ENCODE measurements around the gene ITGA7. TPM values are rescaled to one million over a fixed set of nuclear protein-coding genes. Genes with fewer than 3 reads are reported as not detected.

The ITGA7 gene
- total RNA-seq, 1 donor from 2014 or later = 33.2 TPM

- DNase-seq (ENCODE audit: low spot score in 2 of 2, unreplicated experiment in 2 of 2) = peak in 1 of 2 experiments; percentile 57
- Mint-ChIP-seq H3K9me3 (no peaks in the 10 kb centered on the region), H3K36me3 (no peaks in the 10 kb centered on the region), H3K4me3 (peak overlapping the region; percentile 75), H3K27ac (peak overlapping the region; percentile 91), H3K27me3 (ENCODE audit: low read depth) (no peaks in the 10 kb centered on the region), H3K4me1 (peaks cover 24% of the 10 kb centered on the region)
- TF ChIP-seq CTCF (IDR thresholded peaks at IDR 0.05; ENCODE audit: unreplicated experiment) = peak; percentile 67
Measured at GRCh38 chr12:55736780-55737580, 29.3 kb upstream of the ITGA7 start.

GRCh38 chr12:55736076-55736475, 28.4 kb upstream of the ITGA7 start:
- Mint-ChIP-seq H3K36me3 (no peaks in the 10 kb centered on the region), H3K9me3 (no peaks in the 10 kb centered on the region), H3K4me1 (peaks cover 21% of the 10 kb centered on the region), H3K27me3 (ENCODE audit: low read depth) (no peaks in the 10 kb centered on the region), H3K4me3 (no peak overlapping the region), H3K27ac (no peak overlapping the region)
- no peak for DNase-seq (ENCODE audit: low spot score in 2 of 2, unreplicated experiment in 2 of 2)
- no peak for TF ChIP-seq CTCF (IDR thresholded peaks at IDR 0.05; ENCODE audit: unreplicated experiment)

- H3K27ac Mint-ChIP-seq = no peak overlapping the region
- H3K27me3 Mint-ChIP-seq (ENCODE audit: low read depth) = no peaks in the 10 kb centered on the region
- H3K4me1 Mint-ChIP-seq = peaks cover 33% of the 10 kb centered on the region
- TF ChIP-seq CTCF (IDR thresholded peaks at IDR 0.05; ENCODE audit: unreplicated experiment) = no peak
- no peaks in the 10 kb centered on the region for H3K36me3 Mint-ChIP-seq
- H3K4me3 Mint-ChIP-seq = no peak overlapping the region
- DNase-seq (ENCODE audit: low spot score in 2 of 2, unreplicated experiment in 2 of 2) = no peak
- no peaks in the 10 kb centered on the region for H3K9me3 Mint-ChIP-seq
Measured at GRCh38 chr12:55734595-55734994, 26.9 kb upstream of the ITGA7 start.

- Mint-ChIP-seq H3K27ac (no peak overlapping the region), H3K27me3 (ENCODE audit: low read depth) (no peaks in the 10 kb centered on the region), H3K9me3 (no peaks in the 10 kb centered on the region), H3K4me1 (peaks cover 34% of the 10 kb centered on the region), H3K4me3 (no peak overlapping the region), H3K36me3 (no peaks in the 10 kb centered on the region)
- DNase-seq (ENCODE audit: low spot score in 2 of 2, unreplicated experiment in 2 of 2) = no peak
- TF ChIP-seq CTCF (IDR thresholded peaks at IDR 0.05; ENCODE audit: unreplicated experiment) = no peak
Measured at GRCh38 chr12:55733858-55734257, 26.2 kb upstream of the ITGA7 start.

GRCh38 chr12:55733021-55733555, 25.4 kb upstream of the ITGA7 start:
- no peak for DNase-seq (ENCODE audit: low spot score in 2 of 2, unreplicated experiment in 2 of 2)
- H3K27ac Mint-ChIP-seq = no peak overlapping the region
- no peaks in the 10 kb centered on the region for H3K27me3 Mint-ChIP-seq (ENCODE audit: low read depth)
- H3K36me3 Mint-ChIP-seq = no peaks in the 10 kb centered on the region
- H3K9me3 Mint-ChIP-seq = no peaks in the 10 kb centered on the region
- no peak for TF ChIP-seq CTCF (IDR thresholded peaks at IDR 0.05; ENCODE audit: unreplicated experiment)
- H3K4me1 Mint-ChIP-seq = peaks cover 30% of the 10 kb centered on the region
- H3K4me3 Mint-ChIP-seq = no peak overlapping the region

Data from mesothelial cell of epicardium (in vitro differentiated cells).